Vagina (tissue), 2 donors: ENCODE data around the gene TGM4. TPM values are rescaled to one million over a fixed set of nuclear protein-coding genes. Genes with fewer than 3 reads are reported as not detected.

ENCODE experiments used
- DNase-seq, 2 donors: peaks; one replicate each; pipeline ENCODE4 v3.0.0-alpha.2; 2017; ENCODE audit errors: extremely low spot score in 2 of 2
- H3K27ac ChIP-seq: fragments of 200-600 bp; sonication (generic); one replicate; pipeline ENCODE4 v1.5.1; 2019
- H3K27me3 ChIP-seq: fragments of 200-600 bp; sonication (generic); one replicate; pipeline ENCODE4 v1.5.1; 2019
- H3K36me3 ChIP-seq, 2 donors: fragments of 200-600 bp; sonication (generic); one replicate each; pipeline ENCODE4 v1.5.1; 2017 to 2019
- H3K4me1 ChIP-seq: fragments of 200-600 bp; sonication (generic); one replicate; pipeline ENCODE4 v1.5.1; 2019
- H3K4me3 ChIP-seq, 2 donors: fragments of 200-600 bp; sonication (generic); 1 replicate in 1 of 2; 2 replicates in 1 of 2; pipeline ENCODE4 v1.5.1; 2016 to 2019
- H3K9me3 ChIP-seq: fragments of 200-600 bp; sonication (generic); one replicate; pipeline ENCODE4 v1.5.1; 2019
- CTCF ChIP-seq, 3 experiments: fragments of 450-650 bp in 2 of 3; fragments of 200-600 bp in 1 of 3; sonication (generic) in 1 of 3; IDR thresholded peaks; one replicate each; pipeline ENCODE4 v1.5.1; 2017 to 2019; ENCODE audit warnings: antibody characterized with exemption in 3 of 3, mild to moderate bottlenecking in 2 of 3, moderate library complexity in 2 of 3
- POLR2A ChIP-seq, 2 donors: fragments of 450-650 bp; IDR thresholded peaks; one replicate each; pipeline ENCODE4 v1.6.1; 2017; ENCODE audit warnings: antibody characterized with exemption in 2 of 2, mild to moderate bottlenecking in 2 of 2, moderate library complexity in 2 of 2
- POLR2AphosphoS5 ChIP-seq, 2 donors: sonication (generic); formaldehyde crosslinking; IDR thresholded peaks; one replicate each; pipeline ENCODE4 v1.9.0; 2017; ENCODE audit warnings: antibody characterized with exemption in 2 of 2, mild to moderate bottlenecking in 2 of 2, low read depth in 1 of 2; ENCODE audit not compliant: insufficient read depth in 1 of 2
- intact Hi-C: fragments of 100-400 bp; cut with DNase I; formaldehyde crosslinking; loops from one replicate; pipeline ENCODE4 v1.15.1; 2023
- total RNA-seq: library from RNA; depleted of rRNA; stranded (reverse); fragments of >200 nt; gene quantifications from one replicate; pipeline ENCODE4 v1.2.3, GENCODE V29; 2016

The TGM4 gene
- total RNA-seq, 1 donor from 2014 or later, result not detected

- H3K9me3 ChIP-seq, result no peaks in the 10 kb centered on the region
- H3K36me3 ChIP-seq, result no peaks in the 10 kb centered on the region
- peaks cover 21% of the 10 kb centered on the region for H3K4me1 ChIP-seq
- no peaks in the 10 kb centered on the region for H3K27me3 ChIP-seq
- no peak for DNase-seq
- H3K27ac ChIP-seq, result no peak overlapping the region
- intact Hi-C loops, result loop anchor here (10.0 kb wide), 1 partner anchor 1091 kb away; no protein-coding TSS in a partner anchor
- TF ChIP-seq POLR2A (IDR thresholded peaks at IDR 0.05) (no peak), POLR2AphosphoS5 (IDR thresholded peaks at IDR 0.05; ENCODE audit: insufficient read depth in 1 of 2, low read depth in 1 of 2) (no peak), CTCF (IDR thresholded peaks at IDR 0.05) (no peak)
- H3K4me3 ChIP-seq, result no peak overlapping the region
Observed at GRCh38 chr3:44865272-44866035, 9.0 kb upstream of the TGM4 start.

GRCh38 chr3:44867421-44868111 is 6.8 kb upstream of the TGM4 start:
- intact Hi-C loops, result loop anchor here (10.0 kb wide), 1 partner anchor 1093 kb away; no protein-coding TSS in a partner anchor
- DNase-seq, result no peak
- no peaks in the 10 kb centered on the region for H3K27me3 ChIP-seq

GRCh38 chr3:44870375-44871061 is 3.9 kb upstream of the TGM4 start:
- Histone ChIP-seq H3K9me3 (no peaks in the 10 kb centered on the region), H3K27ac (no peak overlapping the region), H3K27me3 (no peaks in the 10 kb centered on the region), H3K4me1 (no peaks in the 10 kb centered on the region), H3K4me3 (no peak overlapping the region), H3K36me3 (no peaks in the 10 kb centered on the region)
- intact Hi-C loops, result no loop called here
- no peak for DNase-seq
- TF ChIP-seq CTCF (IDR thresholded peaks at IDR 0.05) (no peak), POLR2A (IDR thresholded peaks at IDR 0.05) (no peak), POLR2AphosphoS5 (IDR thresholded peaks at IDR 0.05; ENCODE audit: insufficient read depth in 1 of 2, low read depth in 1 of 2) (no peak)

More at GRCh38 chr3:44867421-44868111, 6.8 kb upstream of the TGM4 start:
- Histone ChIP-seq H3K4me3 (no peak overlapping the region), H3K27ac (no peak overlapping the region), H3K4me1 (peaks cover 9% of the 10 kb centered on the region), H3K36me3 (no peaks in the 10 kb centered on the region), H3K9me3 (no peaks in the 10 kb centered on the region)
- TF ChIP-seq POLR2A (IDR thresholded peaks at IDR 0.05) (no peak), POLR2AphosphoS5 (IDR thresholded peaks at IDR 0.05; ENCODE audit: insufficient read depth in 1 of 2, low read depth in 1 of 2) (no peak), CTCF (IDR thresholded peaks at IDR 0.05) (no peak)

- no peak for DNase-seq
- intact Hi-C loops, result no loop called here
- TF ChIP-seq CTCF (IDR thresholded peaks at IDR 0.05) (no peak), POLR2A (IDR thresholded peaks at IDR 0.05) (no peak), POLR2AphosphoS5 (IDR thresholded peaks at IDR 0.05; ENCODE audit: insufficient read depth in 1 of 2, low read depth in 1 of 2) (no peak)
- Histone ChIP-seq H3K4me1 (no peaks in the 10 kb centered on the region), H3K4me3 (no peak overlapping the region), H3K36me3 (no peaks in the 10 kb centered on the region), H3K27me3 (no peaks in the 10 kb centered on the region), H3K9me3 (no peaks in the 10 kb centered on the region), H3K27ac (no peak overlapping the region)
Observed at GRCh38 chr3:44875596-44875995, 1.2 kb downstream of the TGM4 start.
